ENCODE measurements around the gene SCG3.

The SCG3 gene

GRCh38 chr15:51731549-51732267, 50.4 kb downstream of the SCG3 start:
- peak overlapping the region; percentile 79 for H3K4me3 Mint-ChIP-seq
- H3K36me3 Mint-ChIP-seq (ENCODE audit: low read depth), result peaks cover 13% of the 10 kb centered on the region
- H3K9me3 Mint-ChIP-seq, result no peaks in the 10 kb centered on the region
- H3K4me1 Mint-ChIP-seq (ENCODE audit: low read depth), result peaks cover 92% of the 10 kb centered on the region
- H3K27ac Mint-ChIP-seq, result peak overlapping the region; percentile 92
- no peaks in the 10 kb centered on the region for H3K27me3 Mint-ChIP-seq

DNA sequence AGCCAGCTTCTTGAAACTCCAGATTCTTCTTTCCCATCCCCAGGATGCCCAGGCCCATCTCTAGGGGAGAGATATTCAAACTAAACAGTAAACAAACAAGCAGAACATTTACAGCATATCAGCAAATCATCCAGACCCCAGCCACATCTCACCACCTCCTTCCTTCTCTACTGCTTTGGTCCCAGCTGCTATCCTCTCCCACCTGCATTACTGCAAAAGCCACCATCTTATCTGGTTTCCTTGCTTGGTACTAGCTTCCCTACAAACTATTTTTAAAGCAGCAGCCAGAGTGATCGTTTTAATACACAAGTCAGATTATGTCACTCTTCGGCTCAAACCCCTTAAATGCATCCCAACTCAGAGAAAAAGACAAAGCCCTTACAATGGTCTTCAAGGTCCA, 51.3 kb downstream of the SCG3 start:
- H3K4me1 Mint-ChIP-seq (ENCODE audit: low read depth), result peaks cover 84% of the 10 kb centered on the region
- peaks cover 13% of the 10 kb centered on the region for H3K36me3 Mint-ChIP-seq (ENCODE audit: low read depth)
- H3K27me3 Mint-ChIP-seq, result no peaks in the 10 kb centered on the region
- H3K9me3 Mint-ChIP-seq, result no peaks in the 10 kb centered on the region
- H3K27ac Mint-ChIP-seq, result peak overlapping the region; percentile 1
- H3K4me3 Mint-ChIP-seq, result no peak overlapping the region

GRCh38 chr15:51735228-51736010, 54.1 kb downstream of the SCG3 start:
- Mint-ChIP-seq H3K9me3 (no peaks in the 10 kb centered on the region), H3K4me3 (peak overlapping the region; percentile 88), H3K27ac (peak overlapping the region; percentile 94)

GRCh38 chr15:51736069-51736468, 54.8 kb downstream of the SCG3 start:
- H3K27me3 Mint-ChIP-seq, result no peaks in the 10 kb centered on the region
- H3K27ac Mint-ChIP-seq, result peak overlapping the region; percentile 94
- H3K4me3 Mint-ChIP-seq, result peak overlapping the region; percentile 88
- H3K9me3 Mint-ChIP-seq, result no peaks in the 10 kb centered on the region
- H3K36me3 Mint-ChIP-seq (ENCODE audit: low read depth), result peaks cover 7% of the 10 kb centered on the region
- H3K4me1 Mint-ChIP-seq (ENCODE audit: low read depth), result peaks cover 66% of the 10 kb centered on the region

More at GRCh38 chr15:51735228-51736010, 54.1 kb downstream of the SCG3 start:
- Mint-ChIP-seq H3K4me1 (ENCODE audit: low read depth) (peaks cover 72% of the 10 kb centered on the region), H3K36me3 (ENCODE audit: low read depth) (peaks cover 12% of the 10 kb centered on the region), H3K27me3 (no peaks in the 10 kb centered on the region)

DNA sequence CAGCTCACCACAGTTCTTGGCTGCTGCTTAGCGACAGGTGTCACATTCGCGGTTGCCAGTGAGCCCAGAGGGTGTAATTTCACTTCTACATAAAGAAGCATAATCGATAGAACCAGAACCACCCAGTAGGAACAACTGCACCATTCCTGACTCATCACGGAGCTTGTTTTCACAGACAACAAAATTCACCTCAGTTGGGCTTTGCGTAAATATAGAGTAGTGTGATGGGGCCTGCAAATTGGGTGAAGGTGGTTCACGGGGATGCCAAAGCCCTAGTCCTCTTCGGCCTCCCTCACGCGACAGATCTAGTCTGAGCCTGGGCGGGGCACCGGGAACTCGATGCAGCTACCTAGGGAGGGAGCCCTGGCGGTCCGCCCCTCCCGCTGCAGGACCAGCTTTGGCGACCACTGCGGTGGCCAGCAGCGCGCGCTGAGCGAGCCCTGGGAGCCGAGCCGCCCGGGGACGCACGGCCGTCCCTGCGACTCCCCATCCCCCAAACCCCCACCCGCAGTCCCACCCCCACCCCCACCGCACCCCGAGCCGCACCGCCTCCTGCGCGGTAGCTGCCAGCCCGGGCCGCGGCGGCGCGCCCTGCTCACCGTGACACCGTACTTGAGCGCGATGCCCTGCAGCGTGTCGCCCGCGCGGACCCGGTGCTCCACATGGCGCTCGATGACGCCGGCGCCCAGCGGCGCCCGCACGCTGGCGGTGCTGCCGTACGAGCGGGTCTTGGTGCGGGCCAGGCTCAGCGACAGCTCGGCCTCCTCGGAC, 55.6 kb downstream of the SCG3 start:
- H3K27ac Mint-ChIP-seq, result peak overlapping the region; percentile 94
- peaks cover 57% of the 10 kb centered on the region for H3K4me1 Mint-ChIP-seq (ENCODE audit: low read depth)
- H3K9me3 Mint-ChIP-seq, result no peaks in the 10 kb centered on the region
- H3K36me3 Mint-ChIP-seq (ENCODE audit: low read depth), result peaks cover 7% of the 10 kb centered on the region
- H3K4me3 Mint-ChIP-seq, result peak overlapping the region; percentile 88
- no peaks in the 10 kb centered on the region for H3K27me3 Mint-ChIP-seq

GRCh38 chr15:51737522-51738305, 56.4 kb downstream of the SCG3 start, which contains the start of gene LYSMD2:
LYSMD2 (minus strand) TSS chr15:51737655; CDS start chr15:51737622, 33 bp downstream.
- Mint-ChIP-seq H3K4me1 (ENCODE audit: low read depth) (peaks cover 49% of the 10 kb centered on the region), H3K27ac (peak within 1 kb of the TSS; percentile 94), H3K4me3 (peak within 1 kb of the TSS; percentile 88), H3K27me3 (no peaks in the 10 kb centered on the region), H3K9me3 (no peaks in the 10 kb centered on the region), H3K36me3 (ENCODE audit: low read depth) (peaks cover 7% of the 10 kb centered on the region)

DNA sequence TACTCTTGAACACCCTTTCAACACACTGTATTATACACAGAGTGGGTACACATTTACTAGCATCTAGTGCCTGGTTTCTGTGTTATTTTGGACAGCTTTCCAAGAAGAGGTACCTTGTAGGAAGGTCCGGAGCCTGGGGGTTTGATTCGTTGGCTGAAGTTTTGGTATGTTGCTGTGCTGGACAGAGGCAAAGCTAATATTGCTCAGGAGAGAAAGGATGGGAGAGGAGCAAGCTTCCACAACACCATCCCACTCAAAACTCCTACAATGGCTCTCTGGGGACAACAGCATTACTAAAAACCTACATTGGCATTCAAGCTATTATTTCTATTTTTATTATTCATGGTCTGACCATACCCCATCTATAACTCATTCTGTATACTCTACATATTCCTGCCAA, 57.2 kb downstream of the SCG3 start:
- Mint-ChIP-seq H3K27ac (peak overlapping the region; percentile 90), H3K4me1 (ENCODE audit: low read depth) (peaks cover 41% of the 10 kb centered on the region), H3K9me3 (no peaks in the 10 kb centered on the region), H3K36me3 (ENCODE audit: low read depth) (peaks cover 2% of the 10 kb centered on the region), H3K4me3 (peak overlapping the region; percentile 82), H3K27me3 (no peaks in the 10 kb centered on the region)

DNA sequence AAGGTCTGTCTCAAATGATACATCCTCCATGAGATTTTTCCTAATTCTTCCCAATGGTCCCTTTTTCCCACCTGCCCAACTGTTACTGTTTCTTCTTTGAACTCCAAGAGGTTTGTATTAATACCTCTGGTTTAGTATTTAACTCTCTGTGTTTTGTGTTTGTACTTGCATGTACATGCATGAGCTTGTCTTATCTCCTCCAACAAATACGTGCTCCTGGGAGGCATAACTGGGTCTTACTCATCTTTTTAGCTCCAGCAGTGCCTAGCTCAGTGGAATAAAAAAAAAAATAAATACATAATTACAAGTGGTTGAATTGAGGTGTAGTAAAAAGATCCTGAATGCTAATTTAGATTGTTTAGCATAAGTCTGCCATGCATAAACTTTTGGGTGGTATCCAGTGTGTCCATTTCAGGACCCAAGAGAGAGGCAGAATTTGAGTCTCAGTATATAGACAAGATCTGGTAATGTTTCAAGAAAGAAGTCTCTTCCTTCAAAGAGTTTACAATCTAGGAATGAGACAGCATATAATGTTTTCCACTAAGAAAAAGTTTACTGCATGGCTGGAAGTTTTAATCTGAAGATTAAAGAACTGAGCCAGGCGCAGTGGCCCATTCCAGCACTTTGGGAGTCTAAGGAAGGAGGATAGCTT, 57.9 kb downstream of the SCG3 start:
- Mint-ChIP-seq H3K4me1 (ENCODE audit: low read depth) (peaks cover 35% of the 10 kb centered on the region), H3K27ac (no peak overlapping the region), H3K36me3 (ENCODE audit: low read depth) (no peaks in the 10 kb centered on the region), H3K27me3 (no peaks in the 10 kb centered on the region), H3K9me3 (no peaks in the 10 kb centered on the region), H3K4me3 (no peak overlapping the region)

- Mint-ChIP-seq H3K27ac (no peak overlapping the region), H3K9me3 (no peaks in the 10 kb centered on the region), H3K4me3 (no peak overlapping the region), H3K4me1 (ENCODE audit: low read depth) (peaks cover 17% of the 10 kb centered on the region), H3K27me3 (peaks cover 23% of the 10 kb centered on the region), H3K36me3 (ENCODE audit: low read depth) (no peaks in the 10 kb centered on the region)
Measured at GRCh38 chr15:51749307-51749706, 68.0 kb downstream of the SCG3 start.

GRCh38 chr15:51750186-51750585, 68.9 kb downstream of the SCG3 start:
- H3K27me3 Mint-ChIP-seq, result peaks cover 23% of the 10 kb centered on the region

DNA sequence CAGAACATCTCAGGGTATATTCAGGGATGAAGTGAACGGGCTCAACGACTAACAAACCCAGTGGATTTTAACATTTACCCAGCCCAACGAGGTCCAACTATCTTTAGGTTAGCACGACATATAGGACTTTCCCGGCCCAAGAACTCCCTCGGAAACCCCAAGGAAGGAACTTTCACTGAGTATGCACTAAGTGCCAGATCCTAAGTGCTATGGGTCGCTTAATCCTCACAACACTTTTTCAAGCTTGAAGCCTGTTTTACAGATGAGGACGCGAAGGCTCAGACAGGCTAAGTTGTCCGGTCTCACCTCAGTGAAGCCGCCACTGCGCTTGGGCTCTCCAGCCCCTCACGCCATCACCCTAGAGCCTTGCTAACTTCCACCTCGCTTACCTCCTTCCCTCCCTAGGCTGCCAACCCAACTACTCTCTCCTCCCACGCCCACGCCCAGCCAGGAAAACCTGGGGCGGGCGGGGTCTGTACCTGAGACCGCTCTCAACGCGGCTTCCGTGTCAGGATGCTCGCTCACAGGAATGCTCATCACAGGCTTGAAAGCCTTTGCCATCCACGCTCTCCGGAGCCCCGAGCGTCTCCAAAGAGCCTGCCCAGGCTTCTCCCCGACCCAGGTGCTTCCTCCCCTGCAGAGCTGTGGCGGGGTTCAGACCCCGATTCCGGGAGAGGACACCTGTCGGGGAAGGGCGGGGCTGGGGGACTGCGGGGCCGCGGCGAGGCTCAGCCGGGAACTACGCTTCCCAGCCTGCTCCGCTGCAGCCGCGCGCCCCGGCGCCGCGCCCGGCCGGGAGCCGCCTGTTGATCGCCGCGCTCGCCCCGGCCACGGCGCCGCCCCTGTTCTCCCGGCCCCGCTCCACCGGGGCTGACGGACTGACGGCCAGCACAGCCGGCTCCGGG, 69.7 kb downstream of the SCG3 start, which contains the start of gene TMOD2:
TSS of gene TMOD2 (plus strand) at position 806 of the 905 bp plus-strand sequence. CDS start 14,845 bp downstream, outside the sequence.
- Mint-ChIP-seq H3K27ac (peak within 1 kb of the TSS; percentile 63), H3K9me3 (no peaks in the 10 kb centered on the region), H3K4me3 (peak within 1 kb of the TSS; percentile 84), H3K27me3 (peaks cover 23% of the 10 kb centered on the region), H3K36me3 (ENCODE audit: low read depth) (no peaks in the 10 kb centered on the region), H3K4me1 (ENCODE audit: low read depth) (peaks cover 17% of the 10 kb centered on the region)

More at GRCh38 chr15:51750186-51750585, 68.9 kb downstream of the SCG3 start:
- Mint-ChIP-seq H3K36me3 (ENCODE audit: low read depth) (no peaks in the 10 kb centered on the region), H3K4me1 (ENCODE audit: low read depth) (peaks cover 17% of the 10 kb centered on the region), H3K4me3 (peak overlapping the region; percentile 81), H3K27ac (no peak overlapping the region), H3K9me3 (no peaks in the 10 kb centered on the region)

DNA sequence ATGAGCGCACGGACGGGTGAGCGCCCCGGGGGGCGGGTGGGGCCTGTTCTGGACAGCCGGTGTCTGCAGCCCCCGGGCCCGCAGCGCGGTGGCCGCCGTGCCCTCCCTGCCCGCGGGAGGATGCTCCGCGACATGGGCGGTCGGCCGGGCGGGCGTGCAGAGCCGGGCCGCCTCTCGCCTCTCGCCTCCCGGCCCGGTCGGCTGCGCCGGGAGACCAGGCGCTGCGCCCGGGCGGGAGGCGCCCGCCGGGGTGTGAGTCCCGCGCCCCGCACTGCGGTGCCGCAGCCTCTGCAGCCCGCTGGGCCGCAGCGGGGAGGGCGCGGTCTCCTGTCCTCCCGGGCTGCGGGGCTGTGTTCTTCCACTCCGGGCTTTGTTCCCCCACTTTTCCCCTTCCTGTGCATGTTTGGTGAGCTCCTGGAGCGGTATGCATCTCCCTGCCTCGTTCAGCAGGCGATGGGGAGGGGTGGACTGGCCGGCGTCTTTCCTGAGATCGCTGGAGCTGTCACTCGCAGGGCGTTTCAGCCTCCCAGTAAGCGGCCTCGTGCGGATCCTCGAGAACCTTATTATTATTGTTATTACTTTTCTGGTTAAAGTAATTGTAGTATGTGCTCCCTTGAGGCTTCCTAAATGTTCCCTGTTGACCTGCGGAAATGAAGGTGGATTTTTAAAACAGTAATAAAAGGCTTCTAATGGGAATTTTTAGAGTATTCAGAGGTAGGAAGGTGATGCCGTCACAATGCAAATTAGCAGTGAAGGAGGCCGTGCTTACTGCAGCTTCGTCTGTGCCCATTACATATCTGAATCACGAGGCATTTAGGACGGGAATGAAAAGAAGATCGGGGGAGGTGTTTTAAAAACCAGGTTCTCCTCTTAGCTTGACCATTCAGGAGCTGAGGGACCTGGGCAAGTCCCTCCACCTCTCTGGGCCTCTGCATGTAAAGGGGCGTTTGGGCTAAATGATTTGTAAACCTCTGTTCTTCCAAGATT, 70.7 kb downstream of the SCG3 start:
- Mint-ChIP-seq H3K4me3 (peak overlapping the region; percentile 84), H3K9me3 (no peaks in the 10 kb centered on the region), H3K27me3 (peaks cover 23% of the 10 kb centered on the region), H3K27ac (no peak overlapping the region), H3K36me3 (ENCODE audit: low read depth) (no peaks in the 10 kb centered on the region), H3K4me1 (ENCODE audit: low read depth) (peaks cover 17% of the 10 kb centered on the region)
